ENCODE measurements around the gene SAC3D1.

Gene SAC3D1

DNA sequence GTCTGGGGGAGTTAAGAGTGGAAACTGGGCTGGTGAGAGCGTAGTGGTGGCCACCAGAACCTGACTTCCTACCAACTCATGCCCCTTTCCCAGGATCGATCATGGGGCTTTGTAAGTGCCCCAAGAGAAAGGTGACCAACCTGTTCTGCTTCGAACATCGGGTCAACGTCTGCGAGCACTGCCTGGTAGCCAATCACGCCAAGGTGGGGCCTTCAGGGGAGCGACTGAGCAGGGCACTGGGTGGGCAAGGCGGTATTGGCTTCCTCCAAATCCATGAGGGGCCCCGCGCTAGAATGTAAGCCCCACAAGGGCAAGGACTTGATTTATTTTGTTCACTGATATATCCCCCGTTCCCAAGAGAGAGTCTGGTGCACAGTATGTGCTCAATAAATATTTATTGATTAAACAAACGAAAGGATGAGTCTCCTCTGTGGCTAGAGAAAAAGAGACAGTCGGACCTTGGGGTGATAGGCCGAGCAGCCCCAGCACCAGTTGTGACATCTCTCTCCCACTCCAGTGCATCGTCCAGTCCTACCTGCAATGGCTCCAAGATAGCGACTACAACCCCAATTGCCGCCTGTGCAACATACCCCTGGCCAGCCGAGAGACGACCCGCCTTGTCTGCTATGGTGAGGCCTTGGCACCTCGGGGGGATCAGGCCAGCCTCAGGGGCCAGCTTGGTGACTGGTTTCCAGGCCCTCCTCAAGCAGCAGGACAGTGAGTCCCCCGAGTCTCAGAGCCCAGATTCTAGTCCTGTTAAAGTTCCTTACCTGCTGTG lies 43.8 kb downstream of the SAC3D1 start:
- Histone ChIP-seq H3K4me3 (peak overlapping the region; percentile 58 to 98 (median 73)), H3K27ac (peak overlapping the region; percentile 27 to 97 (median 93))

DNA sequence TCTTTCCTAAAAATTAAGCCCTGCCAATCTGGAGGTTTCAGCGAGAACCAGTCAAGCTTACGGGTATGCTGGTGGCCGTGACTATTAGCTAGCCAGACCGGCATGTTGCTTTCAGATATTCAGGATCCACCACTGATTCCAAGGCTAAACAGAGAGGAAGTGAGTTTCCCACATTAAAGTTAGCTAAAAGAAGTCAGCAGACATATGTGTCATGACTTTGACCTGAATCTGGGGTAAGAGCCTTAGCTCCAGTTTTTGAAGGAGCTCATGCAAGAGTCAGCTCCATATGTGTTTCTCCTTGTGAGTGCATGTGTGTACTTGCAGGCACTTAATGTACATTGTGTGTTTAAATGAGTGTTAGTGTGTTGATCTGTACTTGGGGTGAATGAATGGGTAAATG lies 44.4 kb downstream of the SAC3D1 start:
- Histone ChIP-seq H3K4me3 (no peak overlapping the region), H3K27ac (peak overlapping the region in 1 of 21 experiments; percentile 96)

DNA sequence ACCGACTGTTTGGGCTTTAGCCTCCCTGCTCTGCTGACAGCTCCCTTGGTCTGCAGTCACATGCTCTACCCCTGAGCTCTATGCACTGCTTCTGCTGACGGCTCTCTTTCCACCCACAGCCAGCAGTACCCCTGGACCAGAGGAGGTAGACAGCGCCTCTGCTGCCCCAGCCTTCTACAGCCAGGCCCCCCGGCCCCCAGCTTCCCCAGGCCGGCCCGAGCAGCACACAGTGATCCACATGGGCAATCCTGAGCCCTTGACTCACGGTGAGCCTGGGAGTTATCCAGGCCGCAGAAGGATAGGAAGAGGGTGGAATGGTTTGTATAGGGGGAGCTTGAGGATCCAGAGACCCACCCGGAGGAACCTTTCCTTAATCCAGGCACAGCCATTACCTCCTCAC lies 45.8 kb downstream of the SAC3D1 start:
- Histone ChIP-seq H3K4me3 (no peak overlapping the region), H3K27ac (no peak overlapping the region)

DNA sequence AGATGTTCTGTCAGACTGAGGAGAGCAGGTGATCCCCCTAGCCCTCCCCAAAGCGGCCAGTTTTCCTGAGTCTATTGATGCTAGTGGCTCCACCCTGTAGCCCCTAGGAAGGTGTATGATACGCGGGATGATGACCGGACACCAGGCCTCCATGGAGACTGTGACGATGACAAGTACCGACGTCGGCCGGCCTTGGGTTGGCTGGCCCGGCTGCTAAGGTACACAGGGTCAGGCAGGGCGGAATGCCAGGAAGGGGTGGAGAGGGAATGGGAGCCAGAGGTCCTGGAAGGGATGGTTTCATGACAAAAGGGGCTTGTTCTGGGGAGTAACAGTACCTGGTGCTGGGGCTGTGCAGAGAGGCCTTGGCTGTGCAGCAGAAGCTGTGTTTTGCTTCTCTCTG lies 46.2 kb downstream of the SAC3D1 start:
- no peak overlapping the region for H3K27ac ChIP-seq
- H3K4me3 ChIP-seq: no peak overlapping the region

DNA sequence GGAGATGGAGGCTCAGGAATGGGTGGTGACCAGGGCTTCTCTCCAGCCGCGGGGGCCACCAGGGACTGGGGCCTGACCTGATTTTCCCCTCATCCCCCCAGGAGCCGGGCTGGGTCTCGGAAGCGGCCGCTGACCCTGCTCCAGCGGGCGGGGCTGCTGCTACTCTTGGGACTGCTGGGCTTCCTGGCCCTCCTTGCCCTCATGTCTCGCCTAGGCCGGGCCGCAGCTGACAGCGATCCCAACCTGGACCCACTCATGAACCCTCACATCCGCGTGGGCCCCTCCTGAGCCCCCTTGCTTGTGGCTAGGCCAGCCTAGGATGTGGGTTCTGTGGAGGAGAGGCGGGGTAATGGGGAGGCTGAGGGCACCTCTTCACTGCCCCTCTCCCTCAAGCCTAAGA lies 46.8 kb downstream of the SAC3D1 start:
- no peak overlapping the region for H3K27ac ChIP-seq

DNA sequence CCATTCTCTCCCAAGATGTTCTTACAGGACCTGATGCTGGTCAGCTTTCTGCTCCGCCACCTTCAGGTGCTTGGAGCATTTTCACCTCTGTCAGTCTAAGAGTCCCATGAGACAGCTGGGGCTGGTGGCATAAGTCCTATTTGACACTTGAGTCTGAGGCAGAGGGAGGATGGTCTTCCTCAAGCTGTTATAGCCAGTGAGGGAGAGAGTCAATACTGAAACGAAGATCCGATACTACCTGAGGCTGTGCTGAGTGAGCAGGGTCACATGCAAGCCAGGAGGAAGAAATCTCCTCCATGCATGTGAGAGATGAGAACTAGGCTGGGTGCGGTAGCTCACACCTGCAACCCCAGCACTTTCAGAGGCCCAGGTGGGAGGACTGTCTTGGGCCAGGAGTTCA lies 48.6 kb downstream of the SAC3D1 start:
- Histone ChIP-seq H3K4me3 (no peak overlapping the region), H3K27ac (no peak overlapping the region)

More for the DNA sequence above, 46.8 kb downstream of the SAC3D1 start:
- H3K4me3 ChIP-seq: no peak overlapping the region

DNA sequence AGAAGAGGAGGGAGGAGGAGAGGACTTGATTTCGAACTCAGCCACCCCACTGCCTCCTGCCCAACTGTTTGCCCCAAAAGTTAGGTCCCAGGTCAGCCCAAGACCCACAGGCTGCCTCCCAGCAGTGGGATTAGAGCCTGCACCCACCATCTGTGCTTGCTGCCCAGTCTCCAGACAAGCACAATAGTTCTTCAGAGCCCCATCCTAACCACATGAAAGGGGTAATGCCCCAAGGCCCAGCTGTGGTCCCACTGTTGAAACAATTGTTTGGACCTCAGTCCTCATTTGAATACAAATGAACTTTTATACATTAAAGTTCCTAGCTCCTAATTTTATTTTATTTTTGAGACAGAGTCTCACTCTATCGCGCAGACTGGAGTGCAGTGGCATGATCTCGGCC lies 49.6 kb downstream of the SAC3D1 start:
- H3K27ac ChIP-seq: no peak overlapping the region
- H3K4me3 ChIP-seq: no peak overlapping the region

All from skin epidermis (tissue), 12 donors.